HepG2 (cell line): Measurements from ENCODE around the gene NEURL1. TPM values are rescaled to one million over a fixed set of nuclear protein-coding genes. Genes with fewer than 3 reads are reported as not detected.

Source experiments
- FLYWCH1 ChIP-seq: sonication (generic); formaldehyde crosslinking; IDR thresholded peaks from 2 replicates; pipeline ENCODE4 v1.8.1; 2023; ENCODE audit warnings: mild to moderate bottlenecking, missing genetic modification reagents
- ZNF576 ChIP-seq: sonication (generic); formaldehyde crosslinking; IDR thresholded peaks from 2 replicates; pipeline ENCODE4 v1.4.0; 2020; ENCODE audit warnings: mild to moderate bottlenecking, missing genetic modification reagents
- ZNF747 ChIP-seq: sonication (generic); formaldehyde crosslinking; IDR thresholded peaks from 2 replicates; pipeline ENCODE4 v1.8.1; 2023; ENCODE audit warnings: missing genetic modification reagents, mild to moderate bottlenecking, borderline replicate concordance
- polyA plus RNA-seq, 8 experiments: library from polyadenylated mRNA; depleted of rRNA in 3 of 8; stranded (reverse) in 7 of 8; unstranded in 1 of 8; fragments of >200 nt; fragmentation: Illumina TruSeq in 4 of 8; extraction: Trizol in 4 of 8; gene quantifications; 2 replicates each; pipeline versions ENCODE4 v1.2.1 to v1.2.3, GENCODE V29; 2011 to 2016; ENCODE audit warnings: low read depth in 4 of 8, missing spikeins in 1 of 8, mixed read lengths in 1 of 8; ENCODE audit not compliant: insufficient read depth in 1 of 8
- total RNA-seq, 5 experiments: library from RNA; depleted of rRNA; stranded (reverse); fragments of >200 nt; fragmentation: Illumina TruSeq; extraction: Trizol; gene quantifications; 2 replicates each; pipeline ENCODE4 v1.2.3, GENCODE V29; 2016; ENCODE audit warnings: low read depth in 1 of 5
- TF ChIP-seq, protein P1 (sequence below), 2 experiments: sonication (generic) in 1 of 2; formaldehyde crosslinking in 1 of 2; IDR thresholded peaks; 2 replicates each; pipeline versions ENCODE4 v1.4.0 to v1.6.1; 2016 to 2020; ENCODE audit warnings: borderline replicate concordance in 1 of 2, low read depth in 1 of 2, mild to moderate bottlenecking in 1 of 2, missing genetic modification reagents in 1 of 2
- TF ChIP-seq, protein P2 (sequence below): IDR thresholded peaks from 2 replicates; pipeline ENCODE4 v1.6.1; 2016; ENCODE audit warnings: missing compliant biosample characterization, missing genetic modification reagents, borderline replicate concordance
- TF ChIP-seq, protein P3 (sequence below): sonication (generic); formaldehyde crosslinking; IDR thresholded peaks from 2 replicates; pipeline ENCODE4 v1.5.0; 2020; ENCODE audit warnings: mild to moderate bottlenecking, missing genetic modification reagents
- TF ChIP-seq, protein P4 (sequence below): IDR thresholded peaks from 2 replicates; pipeline ENCODE4 v1.6.1; 2016; ENCODE audit warnings: low read depth

The NEURL1 gene
- total and polyA plus RNA-seq, 2 of the 13 experiments (the other 11 are each of a cell fraction or from before 2014, with no cell fraction given) = not detected

DNA sequence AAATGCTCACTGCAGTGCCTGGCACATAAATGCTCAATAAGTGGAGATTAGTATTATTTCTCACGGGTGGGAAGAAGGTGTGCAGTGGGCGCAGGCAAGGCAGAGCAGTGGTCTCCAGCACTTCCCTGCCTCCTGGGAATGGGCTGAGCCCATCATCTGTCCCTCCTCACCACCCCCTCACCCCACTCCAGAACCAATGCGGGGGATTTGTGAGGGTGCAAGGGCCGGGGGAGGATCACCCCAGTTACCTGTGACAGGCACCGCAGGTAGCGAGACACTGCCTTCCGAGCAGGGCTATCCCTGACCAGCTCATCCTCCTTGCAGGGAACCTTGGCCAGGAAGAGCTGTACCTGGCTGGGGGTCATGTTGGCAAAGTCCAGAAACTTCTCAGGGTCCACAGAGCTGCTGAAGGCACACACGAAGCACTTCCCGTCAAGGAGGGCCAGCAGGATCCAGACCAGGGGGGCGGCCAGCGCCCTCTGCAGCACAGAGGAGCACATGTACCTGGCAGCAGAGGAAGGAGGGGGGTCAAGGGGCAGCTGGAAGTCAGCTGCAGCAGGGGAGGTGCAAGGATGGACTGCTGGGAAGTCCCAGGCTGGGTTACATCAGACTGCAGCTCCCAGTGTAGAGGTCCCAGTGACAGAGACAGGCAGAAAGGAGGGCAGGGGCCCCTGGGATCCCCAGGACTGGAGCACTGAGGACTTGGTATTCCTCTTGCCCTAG lies 17.3 kb upstream of the NEURL1 start (continued):
- TF ChIP-seq, protein P1, sequence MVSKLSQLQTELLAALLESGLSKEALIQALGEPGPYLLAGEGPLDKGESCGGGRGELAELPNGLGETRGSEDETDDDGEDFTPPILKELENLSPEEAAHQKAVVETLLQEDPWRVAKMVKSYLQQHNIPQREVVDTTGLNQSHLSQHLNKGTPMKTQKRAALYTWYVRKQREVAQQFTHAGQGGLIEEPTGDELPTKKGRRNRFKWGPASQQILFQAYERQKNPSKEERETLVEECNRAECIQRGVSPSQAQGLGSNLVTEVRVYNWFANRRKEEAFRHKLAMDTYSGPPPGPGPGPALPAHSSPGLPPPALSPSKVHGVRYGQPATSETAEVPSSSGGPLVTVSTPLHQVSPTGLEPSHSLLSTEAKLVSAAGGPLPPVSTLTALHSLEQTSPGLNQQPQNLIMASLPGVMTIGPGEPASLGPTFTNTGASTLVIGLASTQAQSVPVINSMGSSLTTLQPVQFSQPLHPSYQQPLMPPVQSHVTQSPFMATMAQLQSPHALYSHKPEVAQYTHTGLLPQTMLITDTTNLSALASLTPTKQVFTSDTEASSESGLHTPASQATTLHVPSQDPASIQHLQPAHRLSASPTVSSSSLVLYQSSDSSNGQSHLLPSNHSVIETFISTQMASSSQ (IDR thresholded peaks at IDR 0.05; ENCODE audit: low read depth) = no peak
- TF ChIP-seq, protein P1 (CRISPR knock-in tag; IDR thresholded peaks at IDR 0.05; ENCODE audit: borderline replicate concordance) = no peak
- TF ChIP-seq ZNF576 (no peak), ZNF747 (CRISPR knock-in tag) (no peak), FLYWCH1 (CRISPR knock-in tag) (no peak)
- TF ChIP-seq, protein P2, sequence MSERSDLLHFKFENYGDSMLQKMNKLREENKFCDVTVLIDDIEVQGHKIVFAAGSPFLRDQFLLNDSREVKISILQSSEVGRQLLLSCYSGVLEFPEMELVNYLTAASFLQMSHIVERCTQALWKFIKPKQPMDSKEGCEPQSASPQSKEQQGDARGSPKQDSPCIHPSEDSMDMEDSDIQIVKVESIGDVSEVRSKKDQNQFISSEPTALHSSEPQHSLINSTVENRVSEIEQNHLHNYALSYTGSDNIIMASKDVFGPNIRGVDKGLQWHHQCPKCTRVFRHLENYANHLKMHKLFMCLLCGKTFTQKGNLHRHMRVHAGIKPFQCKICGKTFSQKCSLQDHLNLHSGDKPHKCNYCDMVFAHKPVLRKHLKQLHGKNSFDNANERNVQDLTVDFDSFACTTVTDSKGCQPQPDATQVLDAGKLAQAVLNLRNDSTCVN = no peak
- TF ChIP-seq, protein P3, sequence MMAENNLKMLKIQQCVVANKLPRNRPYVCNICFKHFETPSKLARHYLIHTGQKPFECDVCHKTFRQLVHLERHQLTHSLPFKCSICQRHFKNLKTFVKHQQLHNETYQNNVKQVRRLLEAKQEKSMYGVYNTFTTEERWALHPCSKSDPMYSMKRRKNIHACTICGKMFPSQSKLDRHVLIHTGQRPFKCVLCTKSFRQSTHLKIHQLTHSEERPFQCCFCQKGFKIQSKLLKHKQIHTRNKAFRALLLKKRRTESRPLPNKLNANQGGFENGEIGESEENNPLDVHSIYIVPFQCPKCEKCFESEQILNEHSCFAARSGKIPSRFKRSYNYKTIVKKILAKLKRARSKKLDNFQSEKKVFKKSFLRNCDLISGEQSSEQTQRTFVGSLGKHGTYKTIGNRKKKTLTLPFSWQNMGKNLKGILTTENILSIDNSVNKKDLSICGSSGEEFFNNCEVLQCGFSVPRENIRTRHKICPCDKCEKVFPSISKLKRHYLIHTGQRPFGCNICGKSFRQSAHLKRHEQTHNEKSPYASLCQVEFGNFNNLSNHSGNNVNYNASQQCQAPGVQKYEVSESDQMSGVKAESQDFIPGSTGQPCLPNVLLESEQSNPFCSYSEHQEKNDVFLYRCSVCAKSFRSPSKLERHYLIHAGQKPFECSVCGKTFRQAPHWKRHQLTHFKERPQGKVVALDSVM (CRISPR knock-in tag) = no peak
- TF ChIP-seq, protein P4, sequence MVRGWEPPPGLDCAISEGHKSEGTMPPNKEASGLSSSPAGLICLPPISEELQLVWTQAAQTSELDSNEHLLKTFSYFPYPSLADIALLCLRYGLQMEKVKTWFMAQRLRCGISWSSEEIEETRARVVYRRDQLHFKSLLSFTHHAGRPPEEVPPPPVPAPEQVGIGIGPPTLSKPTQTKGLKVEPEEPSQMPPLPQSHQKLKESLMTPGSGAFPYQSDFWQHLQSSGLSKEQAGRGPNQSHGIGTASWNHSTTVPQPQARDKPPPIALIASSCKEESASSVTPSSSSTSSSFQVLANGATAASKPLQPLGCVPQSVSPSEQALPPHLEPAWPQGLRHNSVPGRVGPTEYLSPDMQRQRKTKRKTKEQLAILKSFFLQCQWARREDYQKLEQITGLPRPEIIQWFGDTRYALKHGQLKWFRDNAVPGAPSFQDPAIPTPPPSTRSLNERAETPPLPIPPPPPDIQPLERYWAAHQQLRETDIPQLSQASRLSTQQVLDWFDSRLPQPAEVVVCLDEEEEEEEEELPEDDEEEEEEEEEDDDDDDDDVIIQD (CRISPR knock-in tag) = no peak
